SH-SY5Y (cell line): ENCODE results near the gene C1QTNF8.

Source experiments
- GATA2 ChIP-seq: IDR thresholded peaks from 2 replicates; pipeline ENCODE4 v1.6.1; 2011; ENCODE audit warnings: mild to moderate bottlenecking, low read depth, low read length
- GATA3 ChIP-seq: IDR thresholded peaks from 2 replicates; pipeline ENCODE4 v1.6.1; 2011; ENCODE audit warnings: low read depth, mild to moderate bottlenecking, low read length, moderate library complexity

DNA sequence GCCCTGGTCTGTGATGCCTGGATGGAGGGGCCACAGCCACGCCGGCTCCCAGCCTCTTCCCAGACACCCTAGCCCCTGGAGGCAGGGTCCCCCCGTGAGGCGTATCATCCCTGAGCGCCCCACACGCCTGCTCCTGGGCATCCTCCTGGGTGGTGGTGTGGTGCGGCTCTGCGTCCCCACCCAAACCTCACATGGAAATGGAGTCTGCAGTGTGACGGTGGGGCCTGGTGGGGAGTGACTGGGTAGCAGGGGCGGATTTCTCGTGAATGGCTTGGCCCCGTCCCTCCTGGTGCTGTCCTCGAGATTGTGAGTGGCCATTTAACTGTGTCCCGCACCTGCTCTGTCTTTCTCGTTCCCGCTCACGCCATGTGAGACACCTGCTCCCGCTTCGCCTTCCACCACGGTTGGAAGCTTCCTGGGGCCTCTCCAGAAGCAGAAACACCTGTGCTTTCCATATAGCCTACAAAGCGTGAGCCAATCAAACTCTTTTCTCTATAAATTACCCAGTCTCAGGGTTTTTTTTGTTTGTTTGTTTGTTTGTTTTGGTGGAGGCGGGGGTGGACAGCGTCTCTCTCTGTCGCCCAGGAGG, 29.4 kb downstream of the C1QTNF8 start:
- TF ChIP-seq GATA2: no peak
- no peak for TF ChIP-seq GATA3
